ENCODE results near the gene WDR72.

Gene WDR72

DNA sequence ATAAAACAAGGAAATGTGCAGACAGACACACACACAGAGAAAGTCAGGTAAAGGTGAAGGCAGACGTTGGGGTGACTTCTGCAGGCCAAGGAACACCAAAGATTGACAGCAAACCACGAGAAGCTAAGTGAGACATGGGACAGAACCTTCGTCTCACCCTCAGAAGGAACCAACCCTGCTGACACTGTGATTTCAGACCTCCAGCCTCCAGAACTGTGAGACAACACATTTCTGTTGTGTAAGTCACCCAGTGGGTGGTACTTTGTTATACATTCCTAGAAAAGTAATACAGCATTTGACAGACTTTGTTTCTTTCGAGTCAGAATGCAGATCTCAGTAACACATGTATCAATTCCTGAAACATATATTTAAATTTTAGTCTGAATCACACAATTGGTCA lies 7.1 kb downstream of the WDR72 start:
- CTCF ChIA-PET = no interaction called here
- POLR2A ChIA-PET = no interaction called here
- DNase-seq (ENCODE audit: extremely low spot score) = no peak
- TF ChIP-seq FOXA1 (IDR thresholded peaks at IDR 0.05) (no peak), SUZ12 (IDR thresholded peaks at IDR 0.05) (no peak), ELF4 (IDR thresholded peaks at IDR 0.05) (no peak), FOXK2 (IDR thresholded peaks at IDR 0.05) (no peak), FOXM1 (IDR thresholded peaks at IDR 0.05; ENCODE audit: borderline replicate concordance) (no peak), LEF1 (IDR thresholded peaks at IDR 0.05; ENCODE audit: borderline replicate concordance) (no peak), BHLHE40 (IDR thresholded peaks at IDR 0.05; ENCODE audit: borderline replicate concordance) (no peak), ARNT (IDR thresholded peaks at IDR 0.05) (no peak), NFRKB (IDR thresholded peaks at IDR 0.05) (no peak), SP1 (IDR thresholded peaks at IDR 0.05) (no peak), TARDBP (IDR thresholded peaks at IDR 0.05) (no peak), L3MBTL2 (conservative IDR thresholded peaks at IDR 0.05) (no peak), HDGF (IDR thresholded peaks at IDR 0.05; ENCODE audit: borderline replicate concordance) (no peak), ZNF384 (IDR thresholded peaks at IDR 0.05) (no peak), CTBP1 (IDR thresholded peaks at IDR 0.05; ENCODE audit: borderline replicate concordance) (no peak)
- TF ChIP-seq, protein P1, sequence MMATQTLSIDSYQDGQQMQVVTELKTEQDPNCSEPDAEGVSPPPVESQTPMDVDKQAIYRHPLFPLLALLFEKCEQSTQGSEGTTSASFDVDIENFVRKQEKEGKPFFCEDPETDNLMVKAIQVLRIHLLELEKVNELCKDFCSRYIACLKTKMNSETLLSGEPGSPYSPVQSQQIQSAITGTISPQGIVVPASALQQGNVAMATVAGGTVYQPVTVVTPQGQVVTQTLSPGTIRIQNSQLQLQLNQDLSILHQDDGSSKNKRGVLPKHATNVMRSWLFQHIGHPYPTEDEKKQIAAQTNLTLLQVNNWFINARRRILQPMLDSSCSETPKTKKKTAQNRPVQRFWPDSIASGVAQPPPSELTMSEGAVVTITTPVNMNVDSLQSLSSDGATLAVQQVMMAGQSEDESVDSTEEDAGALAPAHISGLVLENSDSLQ (IDR thresholded peaks at IDR 0.05) = no peak

DNA sequence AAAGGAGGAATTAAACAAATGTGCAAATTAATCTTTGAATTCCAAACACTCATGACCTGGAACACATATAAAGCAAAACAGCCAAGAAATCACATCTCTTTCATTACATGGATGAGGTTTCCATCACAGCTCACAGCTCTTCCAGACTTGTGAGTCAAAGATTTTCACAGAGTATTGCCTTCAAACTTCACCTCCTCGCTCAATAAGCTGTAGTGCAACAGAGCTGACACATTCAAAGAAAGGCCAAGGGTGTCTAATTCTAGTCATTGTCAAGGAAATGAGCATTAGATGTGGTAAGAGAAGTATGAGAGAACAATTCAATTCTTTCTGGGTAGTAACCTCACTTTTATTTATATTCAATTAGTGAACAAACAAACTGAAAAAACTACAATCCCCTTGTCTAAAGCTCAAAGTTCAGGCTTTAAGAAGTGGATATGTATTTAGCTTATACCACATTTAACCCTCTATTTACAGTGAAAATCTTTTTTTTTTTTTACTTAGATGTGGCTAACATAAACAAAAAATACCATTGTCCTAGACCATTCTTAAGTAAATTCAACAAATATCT lies 11.9 kb downstream of the WDR72 start:
- TF ChIP-seq ARNT (IDR thresholded peaks at IDR 0.05) = no peak
- TF ChIP-seq LEF1 (IDR thresholded peaks at IDR 0.05; ENCODE audit: borderline replicate concordance) = no peak
- TF ChIP-seq TARDBP (IDR thresholded peaks at IDR 0.05) = no peak
- no peak for TF ChIP-seq L3MBTL2 (conservative IDR thresholded peaks at IDR 0.05)
- no peak for TF ChIP-seq FOXM1 (IDR thresholded peaks at IDR 0.05; ENCODE audit: borderline replicate concordance)
- no peak for TF ChIP-seq NFRKB (IDR thresholded peaks at IDR 0.05)
- TF ChIP-seq ZNF384 (IDR thresholded peaks at IDR 0.05) = no peak
- no peak for TF ChIP-seq SUZ12 (IDR thresholded peaks at IDR 0.05)
- TF ChIP-seq FOXK2 (IDR thresholded peaks at IDR 0.05) = no peak
- TF ChIP-seq BHLHE40 (IDR thresholded peaks at IDR 0.05; ENCODE audit: borderline replicate concordance) = no peak
- POLR2A ChIA-PET = no interaction called here
- CTCF ChIA-PET = no interaction called here
- DNase-seq (ENCODE audit: extremely low spot score) = no peak

DNA sequence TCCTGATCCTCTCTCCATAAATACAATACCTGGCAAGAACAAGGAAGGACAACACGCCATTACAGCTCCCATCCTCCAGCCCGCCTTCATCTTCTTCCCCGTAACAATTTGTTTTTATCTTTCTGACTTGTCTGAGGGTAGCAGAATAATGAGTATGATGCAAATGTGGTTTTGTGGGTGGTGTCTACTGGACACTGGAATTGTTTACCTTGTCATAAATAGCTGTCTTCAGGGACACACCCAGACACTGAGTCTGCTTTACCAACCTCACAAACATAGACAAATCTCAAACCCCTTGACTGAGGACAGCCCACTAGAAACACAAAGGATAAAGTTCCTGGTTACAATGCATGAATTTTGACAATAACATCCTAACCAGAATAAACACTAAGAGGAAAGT lies 13.4 kb downstream of the WDR72 start:
- no peak for DNase-seq (ENCODE audit: extremely low spot score)
- TF ChIP-seq, protein P1 (IDR thresholded peaks at IDR 0.05) = no peak
- TF ChIP-seq TARDBP (IDR thresholded peaks at IDR 0.05) = no peak
- TF ChIP-seq FOXM1 (IDR thresholded peaks at IDR 0.05; ENCODE audit: borderline replicate concordance) = no peak
- ChIA-PET CTCF (no interaction called here), POLR2A (no interaction called here)

DNA sequence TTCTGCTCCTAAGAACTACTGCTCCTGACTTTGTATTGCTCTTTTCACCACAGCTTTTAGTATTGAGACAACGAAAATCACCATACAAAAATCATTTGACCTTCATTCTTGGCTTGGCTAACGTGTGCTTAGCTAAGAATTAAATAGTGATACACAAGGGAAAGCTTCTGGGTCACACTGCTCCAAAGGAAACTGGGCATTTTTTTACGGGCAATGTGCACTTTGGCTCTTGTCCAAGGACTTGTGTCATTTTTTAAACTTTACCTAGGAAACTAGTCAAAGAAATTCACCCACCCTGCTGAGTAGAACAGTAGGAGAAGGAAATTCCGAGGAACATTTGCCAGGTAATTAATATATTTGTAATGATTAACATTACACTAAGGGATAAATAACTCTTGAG lies 19.8 kb downstream of the WDR72 start:
- TF ChIP-seq CTBP1 (IDR thresholded peaks at IDR 0.05; ENCODE audit: borderline replicate concordance) = no peak
- no peak for TF ChIP-seq ARNT (IDR thresholded peaks at IDR 0.05)
- TF ChIP-seq, protein P1 (IDR thresholded peaks at IDR 0.05) = no peak
- TF ChIP-seq SUZ12 (IDR thresholded peaks at IDR 0.05) = no peak
- no peak for TF ChIP-seq SP1 (IDR thresholded peaks at IDR 0.05)
- no peak for TF ChIP-seq BHLHE40 (IDR thresholded peaks at IDR 0.05; ENCODE audit: borderline replicate concordance)
- no peak for TF ChIP-seq LEF1 (IDR thresholded peaks at IDR 0.05; ENCODE audit: borderline replicate concordance)
- DNase-seq (ENCODE audit: extremely low spot score) = no peak
- POLR2A ChIA-PET = no interaction called here
- CTCF ChIA-PET = no interaction called here

DNA sequence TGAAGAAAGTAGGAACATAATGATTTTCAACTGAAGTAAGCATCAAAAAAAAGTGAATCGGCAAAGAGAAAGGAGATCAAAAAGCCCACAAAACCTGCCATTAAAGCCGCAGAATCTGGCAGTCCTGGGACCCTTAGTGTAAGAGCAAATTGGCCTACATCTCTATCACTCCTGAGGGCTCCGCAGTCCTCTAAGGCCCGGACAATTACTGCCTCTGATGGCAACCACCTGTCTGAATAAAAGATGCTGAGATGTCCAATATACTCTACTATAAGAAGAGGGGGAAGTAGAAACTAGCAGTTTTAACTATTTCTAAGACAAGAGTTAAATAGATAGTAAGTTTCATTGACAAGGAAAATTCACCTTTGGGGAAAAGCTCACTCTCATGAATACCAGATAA lies 20.3 kb downstream of the WDR72 start:
- ChIA-PET POLR2A (no interaction called here), CTCF (no interaction called here)
- TF ChIP-seq LEF1 (IDR thresholded peaks at IDR 0.05; ENCODE audit: borderline replicate concordance) (no peak), NFRKB (IDR thresholded peaks at IDR 0.05) (no peak), L3MBTL2 (conservative IDR thresholded peaks at IDR 0.05) (no peak), ARNT (IDR thresholded peaks at IDR 0.05) (no peak), TARDBP (IDR thresholded peaks at IDR 0.05) (no peak), SP1 (IDR thresholded peaks at IDR 0.05) (no peak), CTBP1 (IDR thresholded peaks at IDR 0.05; ENCODE audit: borderline replicate concordance) (no peak), SUZ12 (IDR thresholded peaks at IDR 0.05) (no peak), HDGF (IDR thresholded peaks at IDR 0.05; ENCODE audit: borderline replicate concordance) (no peak), ZNF384 (IDR thresholded peaks at IDR 0.05) (no peak)
- no peak for DNase-seq (ENCODE audit: extremely low spot score)

DNA sequence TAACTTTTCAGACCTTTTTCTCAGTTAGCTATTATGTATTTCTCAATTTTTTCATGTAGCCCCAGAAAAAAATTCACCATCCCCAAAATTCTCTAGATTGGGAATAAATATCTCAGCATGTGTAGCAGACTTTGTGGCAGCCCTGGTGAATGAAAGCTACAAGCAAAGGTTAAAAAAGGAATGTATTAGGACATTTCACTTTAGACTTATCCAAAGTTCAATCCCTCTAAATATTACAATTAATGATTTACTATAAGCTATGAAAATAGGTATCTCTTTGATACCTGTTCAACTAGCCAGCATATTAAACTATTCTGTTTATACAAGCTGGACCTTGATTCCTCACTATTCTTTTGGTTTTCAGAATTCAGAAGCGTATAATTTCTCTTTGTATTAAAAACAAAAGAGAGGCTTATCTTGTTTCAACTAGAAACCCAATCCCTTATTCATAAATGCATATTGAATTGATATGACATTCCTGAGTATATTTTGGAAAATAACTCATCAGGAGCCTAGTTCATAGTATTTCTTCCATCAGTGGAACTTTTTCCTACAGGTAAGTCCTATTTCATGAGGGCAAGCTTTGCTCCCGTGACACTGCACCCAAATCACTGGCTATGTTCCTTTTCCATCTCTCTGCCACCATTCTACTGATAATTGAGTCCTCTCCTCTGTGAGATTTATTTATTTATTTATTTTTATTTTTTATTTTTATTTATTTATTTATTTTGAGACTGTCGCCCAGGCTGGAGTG lies 38.0 kb downstream of the WDR72 start:
- no peak for TF ChIP-seq LEF1 (IDR thresholded peaks at IDR 0.05; ENCODE audit: borderline replicate concordance)
- no peak for TF ChIP-seq ELF4 (IDR thresholded peaks at IDR 0.05)
- TF ChIP-seq TARDBP (IDR thresholded peaks at IDR 0.05) = no peak
- TF ChIP-seq FOXA1 (IDR thresholded peaks at IDR 0.05) = no peak
- TF ChIP-seq FOXK2 (IDR thresholded peaks at IDR 0.05) = no peak
- no peak for TF ChIP-seq CTBP1 (IDR thresholded peaks at IDR 0.05; ENCODE audit: borderline replicate concordance)
- TF ChIP-seq ARNT (IDR thresholded peaks at IDR 0.05) = no peak
- TF ChIP-seq L3MBTL2 (conservative IDR thresholded peaks at IDR 0.05) = no peak
- TF ChIP-seq SUZ12 (IDR thresholded peaks at IDR 0.05) = no peak
- no peak for TF ChIP-seq BHLHE40 (IDR thresholded peaks at IDR 0.05; ENCODE audit: borderline replicate concordance)
- no peak for TF ChIP-seq SP1 (IDR thresholded peaks at IDR 0.05)
- no peak for TF ChIP-seq FOXM1 (IDR thresholded peaks at IDR 0.05; ENCODE audit: borderline replicate concordance)
- ChIA-PET CTCF (interaction anchor here (0.6 kb wide), 1 partner anchor 14 kb away, joined by 5 read pairs; no protein-coding TSS in a partner anchor), POLR2A (interaction anchor here (0.7 kb wide), 1 partner anchor 966 kb away, joined by 3 read pairs; no protein-coding TSS in a partner anchor)
- DNase-seq (ENCODE audit: extremely low spot score) = no peak
